ENCODE results near the gene SIL1.
"Not testable (repeated sequence)": the region's sequence is repeated elsewhere in the genome, so short reads cannot be mapped to it uniquely, and the experiment has no call there.

Gene SIL1

GRCh38 chr5:139137697-139138096, 60.5 kb downstream of the SIL1 start:
- DNase-seq = no peak

DNA sequence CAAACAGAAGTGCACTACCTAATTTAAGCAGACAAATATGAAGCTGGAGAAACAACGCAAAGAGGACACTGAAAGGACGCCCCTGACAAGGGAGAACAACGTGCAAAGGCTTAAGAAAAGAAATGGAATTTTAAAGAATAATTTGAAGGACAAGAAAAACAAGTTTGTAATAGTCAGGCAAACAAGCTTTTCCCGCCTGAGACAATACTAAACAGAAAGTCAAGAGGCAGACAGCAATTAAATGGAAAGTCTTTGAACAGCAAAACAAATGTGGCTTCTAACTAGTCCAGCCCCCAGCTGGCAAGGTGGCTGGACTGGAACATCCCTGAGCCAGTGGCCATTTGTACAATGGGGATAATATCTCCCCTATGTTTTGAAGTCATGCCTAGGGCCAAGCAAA, 63.3 kb downstream of the SIL1 start:
- no peak for DNase-seq

DNA sequence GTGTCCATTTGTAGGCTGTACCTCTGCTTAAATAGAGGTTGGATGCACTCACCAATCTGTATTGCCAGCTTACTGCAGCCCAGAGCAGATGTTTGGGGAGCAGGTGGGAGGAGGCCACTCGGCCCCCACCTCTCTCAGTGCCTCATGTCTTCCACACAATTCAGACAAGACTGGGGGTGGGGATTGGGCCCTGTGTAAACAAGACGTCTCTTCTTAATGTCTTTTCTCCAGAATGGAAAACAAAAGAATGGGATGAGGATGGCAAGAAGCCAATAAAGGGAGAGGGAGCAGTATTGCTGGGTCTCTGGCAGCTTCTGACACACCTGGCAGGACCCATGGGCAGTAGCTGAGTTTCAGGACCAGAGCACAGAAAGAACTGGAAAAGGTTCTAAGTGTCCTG, 64.9 kb downstream of the SIL1 start:
- DNase-seq = no peak

DNA sequence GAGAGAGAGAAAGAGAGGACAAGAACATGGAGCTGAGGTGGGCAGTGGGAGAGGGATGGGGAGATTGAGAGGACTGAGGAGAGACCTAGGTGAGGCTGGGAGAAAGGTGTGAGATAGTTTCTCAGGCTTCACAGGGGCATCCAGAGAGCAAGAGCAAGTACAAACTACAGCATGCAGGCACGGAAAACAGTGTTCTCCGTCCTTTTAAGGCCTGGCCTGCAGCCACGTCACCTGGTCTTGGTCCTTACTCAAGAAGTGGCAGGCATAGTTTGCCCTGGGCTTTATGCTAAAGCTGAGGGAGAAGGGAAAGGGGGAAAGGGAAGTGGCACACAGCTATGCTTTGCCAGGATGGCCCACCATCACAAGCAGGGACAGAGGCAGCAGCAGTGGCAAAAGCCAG, 65.7 kb downstream of the SIL1 start:
- DNase-seq = no peak

GRCh38 chr5:139131921-139132432, 66.2 kb downstream of the SIL1 start:
- no peak for DNase-seq

GRCh38 chr5:139131465-139131864, 66.7 kb downstream of the SIL1 start:
- no peak for DNase-seq

DNA sequence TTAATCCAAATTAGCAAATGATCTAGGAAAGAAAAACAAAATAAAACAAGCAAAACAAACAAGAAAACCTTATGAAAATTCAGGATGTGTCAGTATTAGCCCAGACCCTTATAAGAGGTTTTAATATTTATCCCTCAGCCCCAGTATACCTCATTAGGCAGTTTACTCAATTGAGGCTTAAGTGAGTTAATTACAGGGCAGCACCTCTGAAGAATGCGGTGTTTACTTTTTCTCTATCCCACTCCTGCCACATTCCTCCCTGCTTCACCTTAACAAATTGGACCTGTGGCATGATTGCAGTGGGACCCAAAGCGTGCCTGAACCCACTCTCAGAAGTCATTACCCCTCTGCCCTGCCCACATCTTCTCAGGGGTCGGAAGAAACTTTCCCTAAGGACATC, 67.1 kb downstream of the SIL1 start:
- no peak for DNase-seq

DNA sequence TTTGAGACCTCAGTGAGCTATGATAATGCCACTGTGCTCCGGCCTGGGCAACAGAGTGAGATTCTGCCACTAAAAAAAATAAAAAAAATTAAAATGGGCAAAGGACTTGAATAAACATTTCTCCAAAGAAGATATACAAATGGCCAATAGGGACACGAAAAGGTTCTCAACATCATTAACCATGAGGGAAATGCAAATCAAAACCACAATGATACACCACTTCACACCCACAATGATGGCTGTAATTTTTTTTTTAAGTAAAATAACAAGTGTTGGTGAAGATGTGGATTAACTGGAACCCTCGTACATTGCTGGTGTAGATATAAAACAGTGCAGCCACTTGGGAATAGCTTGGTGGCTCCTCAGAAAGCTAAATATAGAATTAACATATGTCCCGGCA, 68.0 kb downstream of the SIL1 start:
- no peak for DNase-seq

GRCh38 chr5:139126711-139127111, 71.5 kb downstream of the SIL1 start:
- DNase-seq = no peak

DNA sequence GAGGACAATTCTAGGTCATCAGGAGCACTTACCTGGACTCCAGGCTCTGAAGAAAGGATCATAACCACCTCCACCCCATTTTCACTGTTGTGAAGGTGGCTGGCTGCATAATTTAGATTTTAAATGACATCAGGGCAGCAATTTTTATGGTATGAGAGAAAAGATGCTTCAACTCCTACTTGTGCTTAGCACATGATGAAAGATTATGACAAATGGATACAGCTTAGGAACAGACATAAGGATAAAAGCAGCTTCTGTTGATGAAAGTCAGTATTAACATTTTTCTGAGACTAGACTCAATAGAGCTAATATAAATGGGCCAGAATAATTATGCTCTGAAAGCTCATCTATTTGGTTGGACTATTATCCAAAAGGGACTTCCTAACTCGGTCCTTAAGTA, 72.2 kb downstream of the SIL1 start:
- DNase-seq = no peak

GRCh38 chr5:139124774-139125520, 73.2 kb downstream of the SIL1 start:
- no peak for DNase-seq

DNA sequence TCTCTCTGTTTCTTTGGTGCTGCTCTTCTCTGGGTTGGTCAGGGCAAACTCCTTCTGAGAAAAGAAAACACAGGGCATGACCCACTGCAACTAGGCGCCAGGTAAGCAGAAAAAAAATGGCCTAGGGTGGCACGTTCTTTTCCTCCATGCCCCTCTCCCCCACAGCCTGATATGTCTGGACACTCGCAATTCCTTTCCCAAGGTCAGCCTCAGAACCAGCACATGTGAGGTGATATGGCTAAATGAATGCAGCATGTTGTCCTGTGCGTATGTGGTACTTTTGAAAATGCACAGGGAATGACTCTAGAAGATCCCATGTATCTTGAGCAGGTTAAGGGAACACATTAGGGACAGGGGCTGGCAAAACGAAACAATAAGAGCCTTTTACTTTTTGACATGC, 77.0 kb downstream of the SIL1 start:
- no peak for DNase-seq

DNA sequence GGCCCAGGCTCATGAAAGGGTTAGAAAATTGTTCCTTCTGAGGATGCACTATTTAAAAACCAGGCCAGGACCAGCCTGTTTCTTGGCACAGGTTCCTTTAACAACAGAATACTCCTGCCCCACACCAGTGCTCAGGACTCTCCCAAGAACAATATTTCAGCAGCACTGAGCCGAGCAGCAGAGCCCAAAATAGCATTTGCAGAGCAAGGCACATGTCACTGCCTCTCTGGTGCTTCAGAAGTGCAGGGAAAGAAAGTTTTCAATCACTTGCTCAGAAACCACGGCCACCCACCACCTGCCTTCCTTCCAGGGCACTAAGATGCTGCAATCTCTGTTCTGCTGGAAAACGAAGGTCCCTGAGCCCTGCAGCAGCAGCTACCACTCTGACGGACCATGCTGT, 77.6 kb downstream of the SIL1 start:
- DNase-seq = no peak

DNA sequence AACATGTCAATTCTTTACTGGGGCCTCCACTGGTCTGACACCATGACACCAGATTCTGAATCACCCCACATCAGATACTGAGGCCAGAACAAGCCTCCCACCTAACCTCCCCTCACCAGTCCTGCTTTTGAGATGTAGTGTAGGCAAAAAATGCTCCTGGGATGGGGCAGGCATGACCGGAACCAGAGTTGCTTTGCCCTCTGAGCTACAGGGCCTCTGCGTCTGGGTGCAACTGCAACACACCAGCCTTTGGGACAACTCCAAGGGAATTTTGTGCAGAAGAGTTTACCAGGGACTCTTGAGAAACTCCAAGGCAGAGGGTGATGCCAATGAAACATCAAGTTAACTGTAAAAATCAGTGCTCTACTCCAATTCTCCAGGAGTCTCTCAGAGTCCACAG, 79.4 kb downstream of the SIL1 start:
- DNase-seq = no peak

DNA sequence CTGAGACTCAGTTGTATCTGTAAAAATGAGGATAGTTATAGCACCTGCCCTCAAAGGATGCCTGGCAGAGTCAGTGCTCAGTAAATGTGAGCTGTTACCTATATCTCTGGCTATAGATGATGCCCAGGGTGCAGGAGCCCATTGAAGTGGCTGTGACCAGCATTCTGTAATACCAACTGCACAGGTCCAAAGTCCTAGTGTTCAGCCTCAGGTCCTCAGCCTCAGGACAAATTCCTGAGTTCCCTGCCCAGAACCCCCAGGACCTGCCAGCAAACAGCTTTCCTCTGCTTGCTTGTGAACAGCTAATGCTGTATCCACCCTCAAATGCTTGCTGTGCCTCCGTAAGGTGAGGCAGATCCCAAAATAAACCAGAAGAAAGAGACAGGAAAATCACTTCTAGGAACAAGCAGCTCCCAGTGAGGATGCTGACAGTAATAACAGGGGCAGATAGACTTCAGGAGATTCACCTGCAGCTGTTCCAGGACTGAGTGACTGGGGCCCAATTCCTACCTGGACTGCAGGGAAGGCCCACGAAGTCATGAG, 80.8 kb downstream of the SIL1 start:
- DNase-seq = no peak

DNA sequence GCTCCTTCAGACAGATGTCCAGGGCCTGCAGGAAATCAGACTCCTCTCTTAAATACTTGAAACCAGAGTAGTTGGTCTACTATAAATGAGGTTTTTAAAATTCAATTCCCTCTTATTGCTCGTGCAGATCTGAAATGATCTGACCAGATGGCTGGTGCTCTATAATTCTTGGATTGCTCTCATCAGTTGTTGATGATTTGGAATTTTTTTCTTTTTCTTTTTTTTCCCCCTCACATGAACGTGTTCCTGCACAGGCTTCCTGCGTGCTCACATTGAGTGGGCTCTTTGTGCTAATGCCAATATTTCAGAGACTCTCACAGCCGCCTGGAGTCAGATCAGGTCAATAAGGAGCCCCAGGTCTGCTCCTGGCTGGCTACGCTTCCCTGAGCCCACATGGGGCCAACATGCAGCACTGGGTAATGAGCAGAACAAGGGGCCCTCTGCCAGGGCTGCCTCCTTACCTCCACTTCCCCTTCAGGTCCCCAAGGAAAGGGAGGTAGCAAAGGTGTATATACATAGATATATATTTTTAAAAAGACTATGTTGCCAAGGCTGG, 82.0 kb downstream of the SIL1 start:
- no peak for DNase-seq

DNA sequence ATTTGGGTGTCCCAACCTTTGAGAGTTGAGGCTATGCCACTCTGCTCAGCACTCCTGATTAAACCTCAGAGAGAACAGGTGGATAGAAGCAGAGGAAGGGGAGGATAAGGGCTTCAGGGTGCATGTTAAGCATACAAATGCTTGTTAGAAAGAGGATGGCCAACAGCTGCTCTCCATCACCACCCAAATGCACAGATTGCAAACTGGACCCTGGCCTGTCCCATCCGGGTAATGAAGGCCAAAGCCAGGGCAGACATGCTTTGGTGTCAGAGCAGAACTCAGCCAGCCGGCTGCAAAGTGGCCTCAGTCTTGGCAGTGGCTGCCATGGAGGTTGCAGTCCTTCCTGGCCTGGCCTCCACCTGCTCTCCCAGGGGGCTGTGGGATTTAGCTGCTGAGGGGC, 84.3 kb downstream of the SIL1 start:
- DNase-seq = no peak

DNA sequence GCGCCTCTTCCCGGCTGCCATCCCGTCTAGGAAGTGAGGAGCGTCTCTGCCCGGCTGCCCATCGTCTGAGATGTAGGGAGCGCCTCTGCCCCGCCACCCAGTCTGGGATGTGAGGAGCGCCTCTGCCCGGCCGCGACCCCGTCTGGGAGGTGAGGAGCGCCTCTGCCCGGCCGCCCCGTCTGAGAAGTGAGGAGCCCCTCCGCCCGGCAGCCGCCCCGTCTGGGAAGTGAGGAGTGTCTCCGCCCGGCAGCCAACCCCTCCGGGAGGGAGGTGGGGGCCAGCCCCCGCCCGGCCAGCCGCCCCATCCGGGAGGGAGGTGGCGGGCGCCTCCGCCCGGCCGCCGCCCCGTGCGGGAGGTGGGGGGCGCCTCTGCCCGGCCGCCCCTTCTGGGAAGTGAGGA, 85.8 kb downstream of the SIL1 start:
- DNase-seq = not testable (repeated sequence)

DNA sequence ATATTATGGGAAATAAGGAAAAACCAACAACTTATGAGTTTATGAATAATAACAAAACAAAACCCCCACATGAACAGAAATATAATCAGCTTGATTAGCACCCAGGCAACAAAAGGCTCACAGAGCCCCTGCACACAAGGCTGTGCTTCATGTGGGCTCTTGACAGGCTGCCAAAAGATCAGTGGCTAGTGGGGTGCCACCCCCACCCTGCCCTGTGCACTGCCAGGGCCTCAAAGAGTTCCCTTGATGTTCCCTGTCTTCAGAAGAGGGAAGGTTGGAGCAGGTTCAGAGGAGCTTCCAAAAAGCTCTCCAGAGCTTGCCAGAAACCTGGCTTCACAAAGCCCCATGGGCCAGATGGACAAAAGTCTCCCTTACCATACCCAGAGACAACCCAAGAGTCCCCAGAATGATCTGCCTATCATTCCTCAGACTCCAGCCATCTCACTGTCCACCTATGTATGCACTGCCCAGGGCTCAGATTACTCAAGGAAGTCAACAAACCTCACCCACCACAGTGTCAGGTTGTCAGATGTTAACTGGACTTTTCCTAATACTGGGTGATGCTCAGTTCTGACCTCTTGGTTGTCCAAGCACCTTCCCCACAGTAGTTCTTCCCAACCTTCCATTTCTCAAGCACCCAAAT, 87.5 kb downstream of the SIL1 start:
- no peak for DNase-seq

DNA sequence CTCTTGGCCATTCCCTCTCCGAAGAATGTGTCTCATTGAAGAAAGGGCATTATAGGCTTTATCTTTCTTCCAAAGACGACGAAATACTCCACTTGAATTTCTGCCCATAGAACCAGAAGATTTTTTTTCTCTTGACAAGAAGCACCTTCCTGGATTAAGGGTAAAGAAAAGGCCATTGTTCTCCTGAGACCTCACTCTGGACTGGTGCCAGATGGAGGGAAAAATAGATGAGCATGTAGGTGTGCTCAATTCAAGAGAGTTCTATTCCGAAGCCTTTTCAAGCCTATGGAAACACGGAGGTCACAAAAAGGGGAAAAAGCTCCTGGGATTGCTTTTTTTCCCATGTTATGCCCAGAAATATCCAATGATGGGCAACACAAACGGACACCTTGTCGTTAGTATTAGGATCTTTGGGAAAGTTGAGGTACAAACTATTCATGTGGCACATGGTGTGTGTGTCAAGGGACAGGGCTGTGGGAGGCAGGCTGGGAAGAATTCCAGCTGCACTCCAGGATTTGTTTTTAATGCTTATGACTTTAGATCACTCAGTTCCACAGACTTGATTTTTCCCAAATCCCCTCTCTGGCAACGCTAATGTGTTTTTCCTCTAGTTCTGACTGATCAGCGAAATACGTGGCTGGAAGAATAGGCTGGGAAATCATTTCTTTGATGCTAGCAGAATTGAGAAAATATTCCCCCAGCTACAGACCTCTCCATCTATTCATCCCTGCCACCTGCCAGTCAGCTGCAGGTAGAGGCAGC, 89.9 kb downstream of the SIL1 start:
- DNase-seq = peak; percentile 31

DNA sequence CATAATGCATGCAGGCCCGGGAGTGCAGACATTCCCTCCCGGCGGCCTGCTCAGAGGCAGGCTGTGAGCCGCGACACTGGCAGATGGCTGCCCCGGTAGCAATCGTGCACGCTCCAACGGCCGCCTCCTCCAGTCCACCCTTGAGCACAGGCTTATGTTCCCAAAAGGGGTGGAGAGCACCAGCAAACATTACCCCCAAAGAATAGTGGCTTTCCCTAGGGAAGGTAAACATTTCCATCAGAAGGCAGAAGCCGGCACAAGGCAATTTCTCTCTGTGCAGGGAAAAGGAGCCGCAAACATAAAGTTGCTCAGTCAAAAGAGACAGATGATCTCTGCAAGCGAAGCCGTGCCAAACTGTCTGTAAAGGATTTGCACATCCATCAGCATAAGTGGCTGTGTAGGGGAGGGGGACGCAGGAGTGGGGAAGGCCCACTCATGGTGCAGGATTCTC, 92.5 kb downstream of the SIL1 start:
- DNase-seq = peak; percentile 41

DNA sequence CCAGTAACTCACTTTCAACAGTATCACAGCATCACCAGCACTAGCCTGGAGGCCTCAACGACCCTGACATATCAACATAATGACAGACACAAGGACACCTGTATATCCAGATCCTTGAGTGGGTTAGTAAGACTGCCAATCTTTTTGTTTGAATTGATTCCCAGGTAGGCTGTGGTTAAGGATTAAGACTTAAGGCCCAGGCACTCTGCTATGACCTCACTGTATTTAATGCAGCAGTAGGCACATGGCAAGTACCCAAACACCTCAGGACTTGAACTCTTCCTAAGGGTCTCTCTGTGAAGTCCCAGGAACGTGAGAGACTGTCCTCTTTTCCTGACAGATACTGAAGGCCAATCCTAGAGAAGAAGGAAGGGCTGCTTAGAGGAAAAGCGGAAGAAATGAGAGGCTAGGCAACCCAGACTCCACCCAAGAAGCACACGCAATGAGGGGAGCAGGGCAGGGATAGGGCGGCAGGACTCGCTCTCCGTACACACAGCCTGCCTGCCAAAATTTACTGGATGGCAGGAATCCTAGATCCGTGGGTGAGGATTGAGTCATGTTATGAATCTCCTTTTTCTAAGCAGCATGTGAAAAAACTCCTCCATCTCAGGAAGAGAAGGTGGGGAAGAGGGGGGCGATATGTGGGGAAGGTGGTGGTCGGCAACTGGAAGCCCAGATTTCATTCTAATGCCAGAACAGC, 93.4 kb downstream of the SIL1 start:
- DNase-seq = no peak

DNA sequence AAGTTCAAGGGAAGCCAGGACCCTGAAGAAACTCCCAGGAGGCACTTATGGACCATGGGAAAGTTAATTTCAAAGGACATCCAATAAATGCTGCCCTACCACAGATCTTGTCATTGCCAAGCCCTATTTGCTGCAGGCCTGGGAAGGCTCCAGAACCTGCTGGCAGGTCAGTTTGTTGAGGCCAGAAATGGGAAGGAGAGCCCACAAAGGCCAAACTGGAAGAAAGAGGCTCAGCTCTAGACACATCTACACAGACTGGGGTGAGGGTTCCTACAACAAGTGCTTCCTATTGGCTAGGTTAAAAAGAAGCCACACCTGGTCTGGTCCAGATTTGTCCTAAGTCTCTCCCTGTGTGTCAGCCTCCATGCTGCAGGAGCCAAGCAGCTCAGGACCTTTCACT, 94.4 kb downstream of the SIL1 start:
- no peak for DNase-seq

Measured in NCI-H1436 treated with DMSO at 0.1 percent for 48 hours (cell line).